Fibroblast of the aortic adventitia (primary cell): ENCODE results near the gene DDX3X. TPM values are rescaled to one million over a fixed set of nuclear protein-coding genes. Genes with fewer than 3 reads are reported as not detected.
"Not testable (repeated sequence)": the region's sequence is repeated elsewhere in the genome, so short reads cannot be mapped to it uniquely, and the experiment has no call there.

Experiments
- DNase-seq: peaks from one replicate; pipeline ENCODE4 v3.0.0-alpha.2; 2010; ENCODE audit warnings: low read depth
- H3K4me3 ChIP-seq: 2 replicates; pipeline ENCODE4 v1.5.1; 2011; ENCODE audit warnings: low read depth, mild to moderate bottlenecking, control low read depth, low read length, moderate library complexity
- CTCF ChIP-seq: IDR thresholded peaks from 2 replicates; pipeline ENCODE4 v1.5.1; 2011; ENCODE audit warnings: mild to moderate bottlenecking, low read length, control low read depth, inconsistent platforms; ENCODE audit not compliant: insufficient read depth
- small RNA-seq: library from RNA; depleted of rRNA; stranded (forward); fragments of <200 nt; gene quantifications from one replicate; pipeline ENCODE3, GENCODE V24; 2012
- total RNA-seq: library from RNA; depleted of rRNA; stranded (reverse); fragments of >200 nt; gene quantifications from 2 replicates; pipeline ENCODE4 v1.2.3, GENCODE V29; 2012; ENCODE audit warnings: low replicate concordance

Gene DDX3X
- total RNA-seq, 1 donor, result 209 TPM

DNA sequence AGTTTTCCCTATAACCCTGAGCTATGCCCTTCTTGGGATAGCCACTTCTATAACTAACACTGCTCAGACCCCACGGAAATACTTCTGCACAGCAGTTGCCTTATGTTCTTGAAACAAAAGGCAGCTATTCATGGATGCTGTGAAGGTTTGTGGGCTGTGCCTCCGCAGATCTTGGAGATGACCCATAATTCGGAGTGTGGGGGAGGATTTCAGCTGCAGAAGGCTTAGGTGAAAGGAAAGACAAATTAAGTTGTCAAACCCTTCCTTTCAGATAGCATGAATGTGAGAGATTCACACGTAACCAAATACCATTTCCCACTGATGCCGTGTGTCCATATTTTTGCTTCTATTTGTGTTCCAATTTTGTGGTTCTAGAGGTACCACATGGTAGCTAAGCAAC lies 75.0 kb downstream of the DDX3X start:
- DNase-seq, result no peak
- TF ChIP-seq CTCF, result no peak
- H3K4me3 ChIP-seq, result no peak overlapping the region

DNA sequence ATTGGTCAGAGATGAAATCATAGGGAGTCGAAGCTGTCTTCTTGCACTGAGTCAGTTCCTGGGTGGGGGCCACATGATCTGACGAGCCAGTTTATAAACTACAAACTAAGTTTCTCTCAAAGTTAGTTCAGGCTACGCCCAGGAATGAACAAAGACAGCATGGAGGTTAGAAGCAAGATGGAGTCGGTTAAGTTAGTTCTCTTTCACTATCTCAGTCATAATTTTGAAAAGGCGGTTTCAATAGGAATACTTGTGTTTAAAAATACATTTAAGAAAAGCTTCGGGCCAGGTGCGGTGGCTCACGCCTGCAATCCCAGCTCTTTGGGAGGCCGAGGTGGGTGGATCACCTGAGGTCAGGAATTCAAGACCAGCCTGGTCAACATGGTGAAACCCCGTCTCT lies 77.3 kb downstream of the DDX3X start:
- not testable (repeated sequence) for DNase-seq, H3K4me3 ChIP-seq

DNA sequence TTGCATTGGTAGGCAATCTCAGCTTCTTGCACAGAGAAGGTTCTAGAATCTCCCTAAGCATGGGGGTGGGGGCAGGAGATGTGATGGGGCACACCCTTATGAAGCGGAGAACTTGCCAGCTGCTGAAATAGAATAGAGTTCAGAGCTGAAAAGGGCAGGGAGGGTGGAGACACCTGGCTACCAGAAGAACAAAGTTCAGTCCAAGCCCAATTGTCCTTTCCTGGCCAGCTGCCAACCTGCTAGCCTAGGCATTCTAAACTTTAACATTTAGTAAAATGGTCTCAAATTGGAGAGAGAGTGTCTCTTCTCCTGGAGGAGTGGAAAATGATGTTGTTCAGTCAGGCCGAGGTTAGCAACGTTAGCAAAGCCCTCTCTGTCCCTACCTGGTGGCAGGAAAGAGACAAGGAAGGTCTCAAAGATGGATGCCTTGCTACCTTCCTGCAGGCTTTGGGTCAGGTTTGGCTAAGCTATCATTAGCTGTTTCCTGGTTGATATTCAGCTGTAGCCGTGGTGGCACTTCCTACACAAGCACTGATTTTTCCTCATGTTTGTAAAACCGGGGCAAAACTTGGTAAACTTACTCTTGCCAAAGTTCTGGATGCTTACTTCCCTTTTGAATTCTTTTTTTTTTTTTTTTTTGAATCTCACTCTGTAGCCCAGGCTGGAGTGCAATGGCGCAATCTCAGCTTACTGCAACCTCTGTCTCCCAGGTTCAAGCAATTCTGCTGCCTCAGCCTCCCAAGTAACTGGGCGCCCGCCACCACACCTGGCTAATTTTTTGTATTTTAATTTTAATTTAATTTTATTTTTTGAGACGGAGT lies 78.5 kb downstream of the DDX3X start:
- H3K4me3 ChIP-seq, result no peak overlapping the region
- no peak for DNase-seq
- TF ChIP-seq CTCF, result no peak

Small RNAs within 50 kb of the gene (small RNA-seq; reads per million reads assigned to genes)
- not detected for gene RF00019
- not detected for gene RNA5SP502

Other genes with a start within 250 kb of the DDX3X start
- 99.1 and 102 TPM in 2 replicates for gene USP9X, start 248.7 kb upstream of the DDX3X start, total RNA-seq
- gene NYX, start 113.2 kb downstream of the DDX3X start, total RNA-seq, result not detected in 2 replicates